ENCODE results near the gene LRMDA. TPM values are rescaled to one million over a fixed set of nuclear protein-coding genes. Genes with fewer than 3 reads are reported as not detected.
A peak's percentile ranks its signal among the peaks of the same experiment; 100 is the strongest.

The LRMDA gene
- total RNA-seq, 6 experiments from 2014 or later, result 0.32 TPM; not detected in 5

- DNase-seq, result no peak
- no peak overlapping the region for H3K4me3 Mint-ChIP-seq
- TF ChIP-seq, protein P1, sequence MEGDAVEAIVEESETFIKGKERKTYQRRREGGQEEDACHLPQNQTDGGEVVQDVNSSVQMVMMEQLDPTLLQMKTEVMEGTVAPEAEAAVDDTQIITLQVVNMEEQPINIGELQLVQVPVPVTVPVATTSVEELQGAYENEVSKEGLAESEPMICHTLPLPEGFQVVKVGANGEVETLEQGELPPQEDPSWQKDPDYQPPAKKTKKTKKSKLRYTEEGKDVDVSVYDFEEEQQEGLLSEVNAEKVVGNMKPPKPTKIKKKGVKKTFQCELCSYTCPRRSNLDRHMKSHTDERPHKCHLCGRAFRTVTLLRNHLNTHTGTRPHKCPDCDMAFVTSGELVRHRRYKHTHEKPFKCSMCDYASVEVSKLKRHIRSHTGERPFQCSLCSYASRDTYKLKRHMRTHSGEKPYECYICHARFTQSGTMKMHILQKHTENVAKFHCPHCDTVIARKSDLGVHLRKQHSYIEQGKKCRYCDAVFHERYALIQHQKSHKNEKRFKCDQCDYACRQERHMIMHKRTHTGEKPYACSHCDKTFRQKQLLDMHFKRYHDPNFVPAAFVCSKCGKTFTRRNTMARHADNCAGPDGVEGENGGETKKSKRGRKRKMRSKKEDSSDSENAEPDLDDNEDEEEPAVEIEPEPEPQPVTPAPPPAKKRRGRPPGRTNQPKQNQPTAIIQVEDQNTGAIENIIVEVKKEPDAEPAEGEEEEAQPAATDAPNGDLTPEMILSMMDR (IDR thresholded peaks at IDR 0.05), result no peak
- H3K4me1 Mint-ChIP-seq (ENCODE audit: low read depth), result peaks cover 28% of the 10 kb centered on the region
- no peak overlapping the region for H3K27ac Mint-ChIP-seq
- H3K36me3 Mint-ChIP-seq (ENCODE audit: low read depth), result no peaks in the 10 kb centered on the region
- H3K9me3 Mint-ChIP-seq, result no peaks in the 10 kb centered on the region
- H3K27me3 Mint-ChIP-seq (ENCODE audit: insufficient read depth), result peaks cover 20% of the 10 kb centered on the region
Measured at GRCh38 chr10:76554033-76554408, 1122.6 kb downstream of the LRMDA start.

- Mint-ChIP-seq H3K27ac (no peak overlapping the region), H3K4me1 (ENCODE audit: low read depth) (peaks cover 33% of the 10 kb centered on the region), H3K9me3 (no peaks in the 10 kb centered on the region), H3K27me3 (ENCODE audit: insufficient read depth) (peaks cover 20% of the 10 kb centered on the region), H3K36me3 (ENCODE audit: low read depth) (no peaks in the 10 kb centered on the region), H3K4me3 (no peak overlapping the region)
- TF ChIP-seq, protein P1 (IDR thresholded peaks at IDR 0.05), result no peak
- DNase-seq, result no peak
Measured at GRCh38 chr10:76554478-76554877, 1123.1 kb downstream of the LRMDA start.

GRCh38 chr10:76555067-76555670 is 1123.7 kb downstream of the LRMDA start:
- Mint-ChIP-seq H3K4me1 (ENCODE audit: low read depth) (peaks cover 40% of the 10 kb centered on the region), H3K4me3 (no peak overlapping the region), H3K36me3 (ENCODE audit: low read depth) (no peaks in the 10 kb centered on the region), H3K27me3 (ENCODE audit: insufficient read depth) (peaks cover 20% of the 10 kb centered on the region), H3K27ac (no peak overlapping the region), H3K9me3 (no peaks in the 10 kb centered on the region)
- DNase-seq, result no peak
- TF ChIP-seq, protein P1 (IDR thresholded peaks at IDR 0.05), result no peak

- Mint-ChIP-seq H3K27me3 (ENCODE audit: insufficient read depth) (peaks cover 27% of the 10 kb centered on the region), H3K4me3 (no peak overlapping the region), H3K36me3 (ENCODE audit: low read depth) (no peaks in the 10 kb centered on the region), H3K9me3 (no peaks in the 10 kb centered on the region), H3K4me1 (ENCODE audit: low read depth) (peaks cover 36% of the 10 kb centered on the region), H3K27ac (no peak overlapping the region)
- TF ChIP-seq, protein P1 (IDR thresholded peaks at IDR 0.05), result no peak
- DNase-seq, result no peak
Measured at GRCh38 chr10:76557366-76557765, 1125.9 kb downstream of the LRMDA start.

GRCh38 chr10:76558586-76558985 is 1127.2 kb downstream of the LRMDA start:
- peaks cover 29% of the 10 kb centered on the region for H3K4me1 Mint-ChIP-seq (ENCODE audit: low read depth)
- no peaks in the 10 kb centered on the region for H3K36me3 Mint-ChIP-seq (ENCODE audit: low read depth)
- H3K27me3 Mint-ChIP-seq (ENCODE audit: insufficient read depth), result peaks cover 17% of the 10 kb centered on the region
- H3K9me3 Mint-ChIP-seq, result no peaks in the 10 kb centered on the region
- peak overlapping the region; percentile 50; the same call in 1 of the 2 replicates for H3K27ac Mint-ChIP-seq
- DNase-seq, result peak; percentile 82
- H3K4me3 Mint-ChIP-seq, result peak overlapping the region; percentile 20; the same call in 1 of the 2 replicates
- TF ChIP-seq, protein P1 (IDR thresholded peaks at IDR 0.05), result no peak
